T47D (cell line): ENCODE results near the gene LYPD6B.
A peak's percentile ranks its signal among the peaks of the same experiment; 100 is the strongest.

Source experiments
- DNase-seq, 2 experiments: peaks; one replicate each; pipeline versions ENCODE4 v3.0.0 to v3.0.0-alpha.2; 2011 to 2012; ENCODE audit warnings: low read depth in 1 of 2, low spot score in 1 of 2
- JUND ChIP-seq: IDR thresholded peaks from 2 replicates; pipeline ENCODE4 v1.6.1; 2012; ENCODE audit warnings: low read depth
- in situ Hi-C: cut with HindIII; loops from 2 replicates; pipeline ENCODE4 v1.10.0; 2016; ENCODE audit warnings: low sequenced_read_pairs, low pct_unique_long_range_greater_than_20kb

LYPD6B gene

GRCh38 chr2:149036507-149037293 is 1.8 kb upstream of the LYPD6B start:
- in situ Hi-C loops = no loop called here
- DNase-seq = no peak
- TF ChIP-seq JUND = no peak

GRCh38 chr2:149037851-149038250 is 648 bp upstream of the LYPD6B start:
- peak; percentile 72 to 76 for DNase-seq
- in situ Hi-C loops = no loop called here
- no peak for TF ChIP-seq JUND

DNA sequence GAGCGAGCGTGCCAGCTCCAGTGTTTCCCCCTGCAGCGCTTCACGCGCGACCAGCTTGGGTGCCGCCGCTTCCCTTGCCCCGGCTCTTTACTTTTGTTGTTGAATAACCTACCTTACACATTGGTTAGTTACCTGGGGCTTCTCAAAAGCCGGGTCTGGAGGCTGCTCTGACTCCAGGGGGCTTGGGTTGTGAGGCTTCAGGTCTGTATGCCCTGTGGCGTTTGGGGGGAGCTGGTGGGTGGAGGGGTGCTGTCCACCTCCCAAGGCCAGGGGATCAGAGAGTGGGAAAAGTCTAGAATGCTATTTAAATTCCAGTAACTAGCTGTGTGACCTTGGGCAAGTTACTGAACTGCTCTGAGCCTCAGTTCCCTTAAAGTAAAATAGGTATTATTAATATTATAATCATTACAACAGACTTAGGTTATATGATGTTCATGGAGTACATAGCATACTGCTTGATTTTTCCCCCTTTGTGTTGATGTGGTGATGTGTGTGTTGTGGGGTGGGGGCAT is 770 bp downstream of the LYPD6B start:
- TF ChIP-seq JUND = no peak
- in situ Hi-C loops = no loop called here

DNA sequence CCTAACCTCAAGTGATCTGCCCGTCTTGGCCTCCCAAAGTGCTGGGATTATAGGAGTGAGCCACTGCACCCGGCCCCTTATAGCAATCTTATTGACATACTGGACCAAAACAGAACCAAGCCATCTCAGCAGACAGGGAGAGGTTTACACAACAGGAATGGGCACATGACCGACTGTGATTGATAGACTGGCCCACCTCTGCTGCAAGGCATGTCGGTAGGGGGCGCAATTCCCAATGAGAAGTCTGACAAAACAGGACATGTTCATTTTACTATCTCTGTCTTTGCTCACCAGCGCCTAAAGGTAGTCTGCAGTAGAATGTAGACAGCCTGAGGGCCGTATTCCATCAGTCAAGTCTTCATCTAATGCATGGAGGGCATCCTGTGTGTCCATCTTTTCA is 2.0 kb downstream of the LYPD6B start:
- peak in 1 of 2 experiments; percentile 62 for DNase-seq
- in situ Hi-C loops = no loop called here

More for the DNA sequence above, 770 bp downstream of the LYPD6B start:
- DNase-seq = no peak

GRCh38 chr2:149041482-149041881 is 3.0 kb downstream of the LYPD6B start:
- no peak for TF ChIP-seq JUND
- in situ Hi-C loops = no loop called here
- no peak for DNase-seq

More for the DNA sequence above, 2.0 kb downstream of the LYPD6B start:
- TF ChIP-seq JUND = no peak

GRCh38 chr2:149042881-149043280 is 4.4 kb downstream of the LYPD6B start:
- in situ Hi-C loops = no loop called here
- DNase-seq = no peak
- TF ChIP-seq JUND = no peak

DNA sequence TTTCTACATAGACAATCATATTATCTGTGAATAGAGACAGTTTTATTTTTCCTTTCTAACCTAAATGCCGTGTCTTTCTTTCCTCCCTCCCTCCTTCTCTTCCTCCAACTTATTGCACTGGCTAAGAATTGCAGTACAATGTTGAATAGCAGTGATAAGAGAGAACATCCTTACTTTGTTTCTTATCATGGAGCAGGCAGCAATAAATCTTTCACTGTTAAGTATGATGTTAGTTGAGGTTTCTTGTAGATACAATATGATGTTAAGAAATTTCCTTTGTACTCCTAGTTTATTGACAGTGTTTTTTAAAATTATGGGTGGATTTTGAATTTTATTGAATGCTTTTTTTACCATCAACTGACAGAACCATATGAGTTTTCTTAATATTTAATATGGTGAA is 6.0 kb downstream of the LYPD6B start:
- no peak for DNase-seq
- TF ChIP-seq JUND = no peak
- in situ Hi-C loops = no loop called here

GRCh38 chr2:149047118-149047517 is 8.6 kb downstream of the LYPD6B start:
- no peak for TF ChIP-seq JUND
- no peak for DNase-seq
- in situ Hi-C loops = no loop called here

- in situ Hi-C loops = no loop called here
- no peak for DNase-seq
- no peak for TF ChIP-seq JUND
These were observed 10.6 kb downstream of the LYPD6B start for GRCh38 chr2:149049142-149049541.

GRCh38 chr2:149050188-149050587 is 11.7 kb downstream of the LYPD6B start:
- no peak for TF ChIP-seq JUND
- no peak for DNase-seq
- in situ Hi-C loops = no loop called here

DNA sequence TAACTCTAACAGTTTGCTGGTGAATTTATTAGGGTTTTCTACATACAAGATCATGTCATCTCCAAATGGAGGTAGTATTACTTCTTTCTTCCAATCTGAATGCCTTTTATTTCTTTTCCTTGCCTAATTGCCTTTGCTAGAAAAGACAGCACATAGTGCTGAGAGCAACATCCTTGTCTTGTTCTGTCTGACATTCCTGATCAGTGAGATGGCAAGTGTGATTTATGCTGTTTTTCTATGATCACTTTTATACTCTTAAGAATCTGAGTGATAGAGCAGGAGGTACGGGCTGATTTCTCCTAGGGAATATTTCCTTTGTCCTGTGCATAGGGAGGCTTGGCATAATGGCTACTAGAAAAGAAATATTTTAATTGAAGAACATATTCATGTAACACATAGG is 17.3 kb downstream of the LYPD6B start:
- in situ Hi-C loops = no loop called here
- no peak for DNase-seq
- TF ChIP-seq JUND = no peak

GRCh38 chr2:149056541-149057255 is 18.2 kb downstream of the LYPD6B start:
- in situ Hi-C loops = no loop called here
- no peak for TF ChIP-seq JUND
- DNase-seq = no peak

DNA sequence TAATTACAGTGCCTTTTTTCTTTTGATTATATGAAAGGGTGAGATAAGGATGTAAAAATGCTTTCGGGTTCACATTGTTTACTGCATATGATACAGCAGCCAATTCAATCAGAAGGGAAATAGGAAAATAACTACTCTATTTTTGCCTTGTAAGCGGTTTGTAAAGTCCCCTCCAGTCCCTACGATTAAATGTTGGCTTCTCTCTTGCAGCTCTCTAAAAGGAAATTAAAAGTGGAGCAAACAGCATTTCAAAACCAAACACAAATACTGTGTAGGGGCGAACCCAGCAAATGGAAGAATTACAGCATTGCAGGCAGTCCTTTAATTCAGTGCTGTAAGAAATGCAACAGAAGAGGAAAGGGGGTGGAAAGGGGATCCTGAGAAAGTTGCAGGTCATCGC is 18.9 kb downstream of the LYPD6B start:
- in situ Hi-C loops = no loop called here
- TF ChIP-seq JUND = no peak
- DNase-seq = no peak
